ENCODE measurements around the gene PBXIP1.

Gene PBXIP1, protein sequence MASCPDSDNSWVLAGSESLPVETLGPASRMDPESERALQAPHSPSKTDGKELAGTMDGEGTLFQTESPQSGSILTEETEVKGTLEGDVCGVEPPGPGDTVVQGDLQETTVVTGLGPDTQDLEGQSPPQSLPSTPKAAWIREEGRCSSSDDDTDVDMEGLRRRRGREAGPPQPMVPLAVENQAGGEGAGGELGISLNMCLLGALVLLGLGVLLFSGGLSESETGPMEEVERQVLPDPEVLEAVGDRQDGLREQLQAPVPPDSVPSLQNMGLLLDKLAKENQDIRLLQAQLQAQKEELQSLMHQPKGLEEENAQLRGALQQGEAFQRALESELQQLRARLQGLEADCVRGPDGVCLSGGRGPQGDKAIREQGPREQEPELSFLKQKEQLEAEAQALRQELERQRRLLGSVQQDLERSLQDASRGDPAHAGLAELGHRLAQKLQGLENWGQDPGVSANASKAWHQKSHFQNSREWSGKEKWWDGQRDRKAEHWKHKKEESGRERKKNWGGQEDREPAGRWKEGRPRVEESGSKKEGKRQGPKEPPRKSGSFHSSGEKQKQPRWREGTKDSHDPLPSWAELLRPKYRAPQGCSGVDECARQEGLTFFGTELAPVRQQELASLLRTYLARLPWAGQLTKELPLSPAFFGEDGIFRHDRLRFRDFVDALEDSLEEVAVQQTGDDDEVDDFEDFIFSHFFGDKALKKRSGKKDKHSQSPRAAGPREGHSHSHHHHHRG

DNA sequence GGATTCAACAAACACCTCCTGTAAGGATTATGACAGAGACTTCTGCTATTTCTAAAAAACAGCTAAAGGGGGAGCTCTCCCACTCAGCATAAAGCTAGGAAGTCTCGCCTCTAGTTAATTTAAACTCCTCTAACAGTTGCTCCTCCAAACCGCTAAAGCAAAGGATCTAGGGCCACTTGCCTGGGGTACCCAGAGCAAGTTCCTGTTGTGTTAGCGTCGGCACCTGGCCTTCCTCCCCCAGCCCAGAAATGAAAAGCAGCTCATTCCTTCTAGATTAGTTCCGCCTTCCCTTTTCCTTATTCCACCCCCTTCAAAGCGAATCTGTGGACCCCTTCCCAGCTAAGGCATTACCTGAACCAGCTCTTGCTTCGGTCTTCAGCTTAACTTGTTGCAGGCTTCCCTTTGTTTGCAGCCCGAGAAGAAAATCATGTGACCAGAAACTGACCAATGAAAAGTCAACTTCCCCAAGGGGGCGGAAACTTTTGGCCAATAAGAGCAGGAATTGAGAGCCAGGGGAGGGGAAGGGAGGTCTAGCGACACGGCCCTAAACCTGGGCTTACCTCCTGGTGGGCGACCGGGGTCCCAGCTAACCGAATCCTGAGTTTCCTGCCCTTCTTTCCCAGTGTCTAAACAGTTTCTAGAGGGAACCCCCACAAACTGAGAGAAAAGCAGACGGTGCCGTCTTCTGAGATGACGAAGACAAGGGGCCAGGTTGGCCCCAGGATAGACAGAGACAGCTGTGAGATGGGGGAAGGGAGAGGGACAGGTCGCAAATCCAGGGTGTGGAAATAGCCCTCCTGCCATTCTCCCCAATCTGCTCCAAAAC, at the start of gene PBXIP1:
PBXIP1 (minus strand) TSS at position 382 of the 826 bp plus-strand sequence. CDS start 2,378 bp downstream, outside the sequence.
- peak; percentile 44 for TF ChIP-seq POLR2AphosphoS5 (IDR thresholded peaks at IDR 0.05; ENCODE audit: borderline replicate concordance, low read depth, low read length)
- TF ChIP-seq FOXP2 (optimal IDR thresholded peaks at IDR 0.05; ENCODE audit: control extremely low read depth, extremely low read length, insufficient read depth) = no peak
- peak within 1 kb of the TSS; percentile 74 for H3K27ac ChIP-seq
- H3K36me3 ChIP-seq (ENCODE audit: insufficient read depth, low read length) = peaks cover 14% of the 10 kb centered on the region; the same call in 1 of the 2 replicates
- H3K4me3 ChIP-seq = peak within 1 kb of the TSS; percentile 87
- H3K9me3 ChIP-seq (ENCODE audit: low read depth, low read length) = no peaks in the 10 kb centered on the region
- peak within 1 kb of the TSS; percentile 74 for H3K9ac ChIP-seq (ENCODE audit: insufficient read length)
- DNase-seq (ENCODE audit: low read depth, low spot score) = peak; percentile 85

DNA sequence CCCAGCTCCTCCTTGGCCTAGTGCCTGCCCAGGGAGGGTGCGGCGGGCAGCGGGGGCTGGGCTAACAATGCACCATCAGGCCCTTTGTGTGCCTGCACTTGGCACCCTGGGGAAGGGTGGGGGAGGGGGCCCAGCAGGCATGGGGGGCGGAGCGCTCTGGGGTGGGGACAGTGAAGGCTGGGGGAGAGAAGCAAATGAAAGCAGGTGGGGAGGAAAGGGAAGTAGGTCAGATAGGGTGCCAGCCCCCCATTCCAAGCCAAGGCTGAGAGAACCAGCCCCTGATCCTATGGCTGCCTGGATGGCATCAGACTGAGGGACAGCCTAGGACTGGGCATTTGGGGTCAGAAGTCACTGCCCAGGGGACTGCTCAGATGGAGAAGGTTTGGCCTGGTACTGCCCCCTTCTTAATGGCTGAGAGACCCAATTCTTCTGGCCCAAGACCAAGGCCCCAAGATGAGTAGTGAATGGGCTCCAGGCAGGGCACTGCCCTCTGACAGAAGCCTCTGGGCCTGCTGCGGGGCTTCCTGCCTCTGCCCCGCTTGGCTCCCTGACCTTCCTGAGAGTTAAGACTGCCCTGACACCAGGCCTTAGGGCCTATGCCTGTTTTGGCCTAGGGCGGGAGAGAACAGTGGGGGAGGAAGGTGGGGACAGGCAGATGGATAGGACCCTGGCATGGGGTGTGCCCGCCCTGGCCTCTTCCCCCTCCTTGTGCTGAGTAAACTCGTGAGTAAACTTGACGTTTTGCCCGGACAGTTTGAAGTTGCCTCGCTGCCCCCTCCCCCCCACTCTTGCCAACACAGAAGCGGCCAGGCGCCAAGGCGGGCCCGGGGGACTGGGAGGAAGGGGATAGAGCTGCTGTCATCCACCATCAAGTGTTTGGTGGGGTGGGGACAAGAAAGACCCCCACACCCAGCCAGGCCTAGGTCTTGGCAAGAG, 49.4 kb upstream of the PBXIP1 start:
- Histone ChIP-seq H3K9me3 (ENCODE audit: low read depth, low read length) (no peaks in the 10 kb centered on the region), H3K27ac (peak overlapping the region; percentile 96), H3K4me3 (peak overlapping the region; percentile 96), H3K36me3 (ENCODE audit: insufficient read depth, low read length) (no peaks in the 10 kb centered on the region), H3K9ac (ENCODE audit: insufficient read length) (peak overlapping the region; percentile 87)
- DNase-seq (ENCODE audit: low read depth, low spot score) = no peak
- TF ChIP-seq FOXP2 (optimal IDR thresholded peaks at IDR 0.05; ENCODE audit: control extremely low read depth, extremely low read length, insufficient read depth) (no peak), POLR2AphosphoS5 (IDR thresholded peaks at IDR 0.05; ENCODE audit: borderline replicate concordance, low read depth, low read length) (no peak), EZH2 (IDR thresholded peaks at IDR 0.05) (no peak)

DNA sequence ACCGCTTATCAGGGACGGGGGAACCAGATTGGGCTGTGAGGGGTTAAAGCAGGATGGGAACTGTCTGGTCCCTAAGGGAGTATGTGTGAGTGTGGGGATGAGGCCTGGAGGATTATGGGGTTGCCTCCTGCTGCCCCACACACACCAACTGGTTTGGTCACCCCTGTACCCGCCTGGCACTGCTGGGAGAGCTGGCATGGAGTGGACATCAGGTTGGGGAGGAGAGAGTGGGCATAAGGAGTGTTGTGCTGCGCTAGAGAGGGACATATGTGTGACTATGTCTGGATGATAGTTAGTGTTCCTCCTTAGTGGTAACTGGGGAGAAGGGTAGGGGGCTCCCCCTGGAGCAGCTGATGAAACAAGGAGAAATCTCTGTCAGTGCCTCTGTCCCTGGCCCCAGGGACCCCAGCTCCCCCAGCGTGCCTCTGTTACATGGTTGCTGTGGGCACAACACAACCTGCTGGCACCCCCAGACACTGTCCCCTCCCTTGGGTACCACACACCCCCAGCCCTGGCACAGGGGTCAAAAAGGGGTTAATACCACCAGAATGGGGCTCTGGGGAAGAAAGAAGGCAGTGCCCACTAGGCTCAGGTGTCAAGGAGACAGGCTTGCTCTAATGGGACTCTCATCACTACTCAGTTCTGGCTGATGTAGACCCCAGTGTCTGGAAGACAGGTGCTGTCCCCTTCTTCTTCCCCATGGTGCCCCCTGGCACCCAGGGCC, 48.6 kb upstream of the PBXIP1 start:
- Histone ChIP-seq H3K36me3 (ENCODE audit: insufficient read depth, low read length) (no peaks in the 10 kb centered on the region), H3K9ac (ENCODE audit: insufficient read length) (peak overlapping the region; percentile 87), H3K4me3 (peak overlapping the region; percentile 96), H3K27ac (peak overlapping the region; percentile 96), H3K9me3 (ENCODE audit: low read depth, low read length) (no peaks in the 10 kb centered on the region)
- DNase-seq (ENCODE audit: low read depth, low spot score) = no peak
- no peak for TF ChIP-seq EZH2 (IDR thresholded peaks at IDR 0.05)
- no peak for TF ChIP-seq POLR2AphosphoS5 (IDR thresholded peaks at IDR 0.05; ENCODE audit: borderline replicate concordance, low read depth, low read length)
- no peak for TF ChIP-seq FOXP2 (optimal IDR thresholded peaks at IDR 0.05; ENCODE audit: control extremely low read depth, extremely low read length, insufficient read depth)

DNA sequence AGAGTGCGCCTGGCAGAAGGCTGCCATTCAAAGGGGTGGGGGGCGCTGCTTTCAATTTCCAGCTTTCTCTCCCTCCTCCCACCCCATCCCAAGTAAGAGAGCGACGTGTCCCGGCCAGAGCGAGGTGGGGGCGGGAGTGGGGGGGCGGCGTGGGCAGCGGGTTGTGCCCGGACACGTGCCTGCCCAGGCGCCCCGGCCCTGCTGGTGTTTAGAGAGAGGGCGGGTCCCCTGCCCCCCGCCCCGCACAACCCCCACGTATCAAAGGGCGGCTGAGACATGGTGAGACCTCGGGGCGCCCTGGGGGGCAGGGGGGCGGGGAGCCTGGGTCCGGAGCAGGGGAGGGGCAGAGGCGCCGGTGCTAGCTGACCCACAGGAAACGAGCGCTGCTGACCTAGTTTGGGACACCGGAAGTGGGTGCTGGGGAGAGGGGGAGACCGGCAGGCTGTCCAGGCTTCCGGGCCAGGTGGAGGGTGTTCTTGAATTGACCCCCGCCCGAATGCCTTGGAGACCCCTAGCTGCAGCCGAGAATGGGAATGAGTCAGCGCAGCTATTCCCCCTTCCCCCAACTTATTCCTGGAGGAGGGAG, 48.0 kb upstream of the PBXIP1 start:
- peak overlapping the region; percentile 96 for H3K4me3 ChIP-seq
- peak overlapping the region; percentile 96 for H3K27ac ChIP-seq
- H3K36me3 ChIP-seq (ENCODE audit: insufficient read depth, low read length) = no peaks in the 10 kb centered on the region
- H3K9ac ChIP-seq (ENCODE audit: insufficient read length) = peak overlapping the region; percentile 87
- no peak for TF ChIP-seq EZH2 (IDR thresholded peaks at IDR 0.05)
- TF ChIP-seq FOXP2 (optimal IDR thresholded peaks at IDR 0.05; ENCODE audit: control extremely low read depth, extremely low read length, insufficient read depth) = no peak
- TF ChIP-seq POLR2AphosphoS5 (IDR thresholded peaks at IDR 0.05; ENCODE audit: borderline replicate concordance, low read depth, low read length) = no peak
- DNase-seq (ENCODE audit: low read depth, low spot score) = no peak
- no peaks in the 10 kb centered on the region for H3K9me3 ChIP-seq (ENCODE audit: low read depth, low read length)

DNA sequence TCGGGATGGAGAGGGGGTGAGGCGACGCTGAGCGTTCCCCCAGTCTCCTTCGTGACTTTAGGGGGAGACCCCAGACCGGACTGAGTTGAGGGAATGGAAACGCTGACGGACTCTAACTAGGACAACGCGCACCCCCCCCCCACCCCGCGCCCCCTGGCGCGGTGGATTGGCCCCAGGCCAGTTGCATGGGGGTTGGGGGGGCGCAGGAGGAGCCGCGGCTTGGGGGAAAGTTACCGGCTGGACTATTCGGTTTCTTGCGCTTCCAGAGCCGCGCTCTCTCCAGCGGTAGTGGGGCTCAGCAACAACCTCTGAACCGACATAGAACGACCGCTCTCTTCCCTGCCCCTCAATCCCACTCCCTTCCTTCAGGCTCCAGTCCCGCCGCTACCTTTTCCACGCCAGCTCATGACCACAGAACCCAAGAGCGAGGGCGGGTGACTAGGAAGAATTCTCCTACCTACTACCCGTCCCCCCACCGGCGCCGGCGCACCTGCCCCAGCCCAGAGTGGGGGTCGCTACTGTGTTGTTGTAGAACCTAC, 47.4 kb upstream of the PBXIP1 start:
- H3K36me3 ChIP-seq (ENCODE audit: insufficient read depth, low read length) = no peaks in the 10 kb centered on the region
- peak; percentile 46 for TF ChIP-seq POLR2AphosphoS5 (IDR thresholded peaks at IDR 0.05; ENCODE audit: borderline replicate concordance, low read depth, low read length)
- no peak for TF ChIP-seq FOXP2 (optimal IDR thresholded peaks at IDR 0.05; ENCODE audit: control extremely low read depth, extremely low read length, insufficient read depth)
- peak overlapping the region; percentile 96 for H3K4me3 ChIP-seq
- no peaks in the 10 kb centered on the region for H3K9me3 ChIP-seq (ENCODE audit: low read depth, low read length)
- peak overlapping the region; percentile 96 for H3K27ac ChIP-seq
- DNase-seq (ENCODE audit: low read depth, low spot score) = no peak
- peak overlapping the region; percentile 87 for H3K9ac ChIP-seq (ENCODE audit: insufficient read length)

DNA sequence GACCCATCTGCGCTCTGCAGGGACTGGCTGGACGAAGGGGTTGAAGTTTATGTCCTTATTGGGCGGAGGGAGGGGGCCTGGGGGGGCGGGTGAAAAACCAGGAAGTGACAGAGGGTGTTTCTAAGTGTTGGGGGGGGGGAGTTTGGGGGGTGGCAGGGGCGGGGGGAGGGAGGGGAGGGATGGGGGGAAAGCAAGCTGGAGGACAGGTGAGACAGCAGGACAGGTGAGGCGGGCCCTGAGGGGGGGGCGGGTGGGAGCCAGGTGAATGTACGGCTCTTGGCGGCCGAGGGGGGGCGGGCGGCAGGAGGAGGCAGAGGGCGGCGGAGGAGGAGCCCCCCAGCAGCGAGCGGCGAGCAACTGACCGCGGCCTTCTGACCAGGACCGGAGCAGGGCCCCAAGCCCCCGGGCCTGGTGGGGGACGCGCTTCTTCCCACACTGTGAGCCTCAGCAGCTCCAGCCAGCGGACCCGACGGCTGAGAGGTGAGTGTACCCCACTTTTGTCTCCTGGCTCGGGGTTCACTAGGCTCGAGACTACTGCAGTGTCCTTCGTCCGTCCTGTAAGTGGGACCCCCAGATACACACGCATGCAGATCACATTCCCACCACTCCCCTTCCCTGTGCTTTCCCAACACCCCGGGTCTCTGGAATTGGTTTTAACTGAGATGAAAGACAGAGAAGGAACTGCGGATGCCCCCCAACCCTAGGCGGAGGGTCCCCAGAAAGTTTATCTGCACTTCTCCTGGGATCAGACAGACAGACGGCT, 46.7 kb upstream of the PBXIP1 start, which contains the start of gene ZBTB7B:
ZBTB7B (plus strand) TSS at position 339 of the 763 bp plus-strand sequence. CDS start 11,859 bp downstream, outside the sequence.
- no peak for TF ChIP-seq EZH2 (IDR thresholded peaks at IDR 0.05)
- no peak for TF ChIP-seq POLR2AphosphoS5 (IDR thresholded peaks at IDR 0.05; ENCODE audit: borderline replicate concordance, low read depth, low read length)
- TF ChIP-seq FOXP2 (optimal IDR thresholded peaks at IDR 0.05; ENCODE audit: control extremely low read depth, extremely low read length, insufficient read depth) = no peak
- Histone ChIP-seq H3K36me3 (ENCODE audit: insufficient read depth, low read length) (no peaks in the 10 kb centered on the region), H3K27ac (peak within 1 kb of the TSS; percentile 96), H3K9ac (ENCODE audit: insufficient read length) (peak within 1 kb of the TSS; percentile 87), H3K9me3 (ENCODE audit: low read depth, low read length) (no peaks in the 10 kb centered on the region), H3K4me3 (peak within 1 kb of the TSS; percentile 96)
- DNase-seq (ENCODE audit: low read depth, low spot score) = no peak
